Ascending aorta (tissue), 2 donors: Measurements from ENCODE around the gene MAP2K6. TPM values are rescaled to one million over a fixed set of nuclear protein-coding genes. Genes with fewer than 3 reads are reported as not detected.

Experiments
- DNase-seq, 2 donors: peaks; one replicate each; pipeline ENCODE4 v3.0.0-alpha.2; 2019; ENCODE audit warnings: low spot score in 2 of 2
- H3K27ac ChIP-seq, 2 donors: fragments of 200-600 bp; sonication (generic); one replicate each; pipeline ENCODE4 v1.5.1; 2016 to 2017; ENCODE audit warnings: mild to moderate bottlenecking in 1 of 2
- H3K27me3 ChIP-seq: fragments of 200-600 bp; sonication (generic); one replicate; pipeline ENCODE4 v1.5.1; 2017
- H3K36me3 ChIP-seq, 2 donors: fragments of 200-600 bp; sonication (generic); one replicate each; pipeline ENCODE4 v1.5.1; 2016
- H3K4me1 ChIP-seq, 2 donors: fragments of 200-600 bp; sonication (generic); one replicate each; pipeline ENCODE4 v1.5.1; 2016 to 2017; ENCODE audit warnings: mild to moderate bottlenecking in 1 of 2
- H3K4me3 ChIP-seq, 2 donors: fragments of 200-600 bp; sonication (generic); one replicate each; pipeline ENCODE4 v1.5.1; 2016 to 2017; ENCODE audit warnings: mild to moderate bottlenecking in 1 of 2
- H3K9me3 ChIP-seq, 2 donors: fragments of 200-600 bp; sonication (generic); one replicate each; pipeline ENCODE4 v1.5.1; 2016
- intact Hi-C: fragments of 100-400 bp; cut with DNase I; formaldehyde crosslinking; loops from one replicate; pipeline ENCODE4 v1.15.1; 2023
- total RNA-seq: library from RNA; depleted of rRNA; stranded (reverse); fragments of >200 nt; gene quantifications from one replicate; pipeline ENCODE4 v1.1.0, GENCODE V29; 2016
- TF ChIP-seq, protein P1 (sequence below), 3 experiments: fragments of 200-600 bp in 2 of 3; fragments of 450-650 bp in 1 of 3; sonication (generic) in 2 of 3; IDR thresholded peaks; one replicate each; pipeline ENCODE4 v1.5.1; 2016 to 2019; ENCODE audit warnings: antibody characterized with exemption in 3 of 3, mild to moderate bottlenecking in 1 of 3, moderate library complexity in 1 of 3

MAP2K6 gene
- total RNA-seq, 1 donor from 2014 or later, result 6.7 TPM

DNA sequence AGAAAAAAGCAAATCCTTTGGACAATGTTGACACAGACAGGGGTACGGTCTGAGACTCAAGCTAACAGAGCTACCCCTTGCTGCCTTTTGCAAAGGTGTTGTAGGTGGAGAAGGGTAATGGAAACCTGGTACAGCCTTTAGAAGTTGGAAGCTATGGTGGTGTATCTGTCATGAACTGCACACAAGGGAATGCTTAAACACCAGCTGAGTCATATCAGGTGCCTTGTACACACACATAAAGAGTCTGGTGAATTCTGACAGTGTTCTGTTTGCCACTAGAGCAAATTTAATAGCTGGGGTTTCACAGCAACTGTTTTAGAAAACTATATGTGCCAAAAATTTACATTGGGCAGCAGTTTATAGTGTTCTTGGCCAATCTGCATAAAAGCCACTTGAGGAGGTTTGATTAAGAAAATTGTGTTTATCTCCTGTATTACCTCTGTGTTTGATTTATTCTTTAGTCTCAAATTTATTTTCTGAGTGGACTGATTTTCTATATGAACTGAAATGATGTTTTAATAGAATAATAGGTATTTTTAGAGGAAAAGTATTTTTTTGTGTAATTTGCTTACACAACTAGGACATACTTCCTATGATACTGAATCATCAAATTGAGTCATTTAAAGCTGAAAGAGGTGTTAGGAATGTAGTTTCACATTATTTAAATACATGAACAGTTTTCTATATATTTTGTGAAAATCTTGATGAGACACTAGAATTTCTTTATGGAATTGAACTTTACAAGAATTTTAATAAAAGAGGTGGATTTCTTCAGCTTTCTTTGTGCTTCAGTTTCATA, 136.9 kb downstream of the MAP2K6 start:
- Histone ChIP-seq H3K36me3 (no peaks in the 10 kb centered on the region), H3K9me3 (no peaks in the 10 kb centered on the region), H3K27ac (no peak overlapping the region), H3K4me3 (no peak overlapping the region), H3K4me1 (no peaks in the 10 kb centered on the region), H3K27me3 (no peaks in the 10 kb centered on the region)
- DNase-seq, result no peak
- TF ChIP-seq, protein P1, sequence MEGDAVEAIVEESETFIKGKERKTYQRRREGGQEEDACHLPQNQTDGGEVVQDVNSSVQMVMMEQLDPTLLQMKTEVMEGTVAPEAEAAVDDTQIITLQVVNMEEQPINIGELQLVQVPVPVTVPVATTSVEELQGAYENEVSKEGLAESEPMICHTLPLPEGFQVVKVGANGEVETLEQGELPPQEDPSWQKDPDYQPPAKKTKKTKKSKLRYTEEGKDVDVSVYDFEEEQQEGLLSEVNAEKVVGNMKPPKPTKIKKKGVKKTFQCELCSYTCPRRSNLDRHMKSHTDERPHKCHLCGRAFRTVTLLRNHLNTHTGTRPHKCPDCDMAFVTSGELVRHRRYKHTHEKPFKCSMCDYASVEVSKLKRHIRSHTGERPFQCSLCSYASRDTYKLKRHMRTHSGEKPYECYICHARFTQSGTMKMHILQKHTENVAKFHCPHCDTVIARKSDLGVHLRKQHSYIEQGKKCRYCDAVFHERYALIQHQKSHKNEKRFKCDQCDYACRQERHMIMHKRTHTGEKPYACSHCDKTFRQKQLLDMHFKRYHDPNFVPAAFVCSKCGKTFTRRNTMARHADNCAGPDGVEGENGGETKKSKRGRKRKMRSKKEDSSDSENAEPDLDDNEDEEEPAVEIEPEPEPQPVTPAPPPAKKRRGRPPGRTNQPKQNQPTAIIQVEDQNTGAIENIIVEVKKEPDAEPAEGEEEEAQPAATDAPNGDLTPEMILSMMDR (IDR thresholded peaks at IDR 0.05), result no peak
- intact Hi-C loops, result no loop called here

DNA sequence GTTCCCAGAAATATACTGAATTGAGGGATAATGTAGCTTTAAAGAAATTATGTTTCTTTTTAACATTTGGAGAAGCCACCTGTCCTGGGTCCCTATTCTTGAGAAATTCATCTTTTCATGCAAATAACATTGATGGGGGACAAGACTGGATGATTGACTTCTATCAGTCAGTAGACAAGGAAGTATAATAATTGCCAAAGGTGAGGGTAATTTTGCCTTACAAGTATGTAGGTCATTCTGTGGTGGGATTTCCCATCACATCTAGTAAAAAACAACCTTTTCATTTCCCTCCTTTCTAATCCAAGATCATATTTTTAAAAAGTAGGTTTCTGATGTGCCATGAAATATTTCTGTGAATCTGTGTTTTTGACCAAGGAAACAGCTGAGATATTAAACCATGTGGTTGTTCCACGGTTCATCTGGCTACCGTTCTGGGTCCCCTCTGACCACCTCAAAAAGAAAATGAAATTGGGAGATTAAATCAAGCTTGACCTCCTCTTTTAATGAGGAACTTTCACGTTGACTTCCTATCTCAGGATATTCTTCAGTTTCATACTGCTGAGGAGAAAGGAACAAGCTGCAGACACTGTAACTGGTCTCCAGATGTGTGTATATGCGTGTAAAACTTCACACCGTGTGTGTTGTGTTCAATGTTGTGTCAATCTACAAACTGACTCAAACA, 138.6 kb downstream of the MAP2K6 start:
- intact Hi-C loops, result no loop called here
- H3K4me1 ChIP-seq, result no peaks in the 10 kb centered on the region
- H3K36me3 ChIP-seq, result no peaks in the 10 kb centered on the region
- H3K4me3 ChIP-seq, result no peak overlapping the region
- H3K27me3 ChIP-seq, result no peaks in the 10 kb centered on the region
- DNase-seq, result no peak
- no peaks in the 10 kb centered on the region for H3K9me3 ChIP-seq
- TF ChIP-seq, protein P1 (IDR thresholded peaks at IDR 0.05), result no peak
- H3K27ac ChIP-seq, result no peak overlapping the region

DNA sequence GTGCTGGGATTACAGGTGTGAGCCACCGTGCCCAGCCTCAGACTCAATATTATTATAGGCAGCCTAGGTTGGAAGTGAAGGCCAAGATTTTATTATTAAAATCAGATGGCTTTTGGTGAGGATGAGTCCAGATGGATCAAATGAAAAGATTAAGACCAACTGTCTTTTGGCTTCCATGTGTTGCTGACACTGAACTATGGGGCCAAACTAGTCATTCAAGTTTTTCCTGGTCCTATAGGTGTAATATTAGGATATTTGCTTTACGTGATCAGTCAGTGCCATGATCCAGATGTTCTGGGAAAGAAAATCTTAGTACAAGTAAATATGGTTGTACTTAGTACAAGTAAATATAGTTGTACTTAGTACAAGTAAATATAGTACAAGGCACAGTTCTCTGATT, 140.6 kb downstream of the MAP2K6 start:
- TF ChIP-seq, protein P1 (IDR thresholded peaks at IDR 0.05), result no peak
- H3K4me3 ChIP-seq, result no peak overlapping the region
- DNase-seq, result no peak
- no peaks in the 10 kb centered on the region for H3K27me3 ChIP-seq
- no peaks in the 10 kb centered on the region for H3K9me3 ChIP-seq
- H3K36me3 ChIP-seq, result no peaks in the 10 kb centered on the region
- no peaks in the 10 kb centered on the region for H3K4me1 ChIP-seq
- no peak overlapping the region for H3K27ac ChIP-seq
- intact Hi-C loops, result no loop called here

DNA sequence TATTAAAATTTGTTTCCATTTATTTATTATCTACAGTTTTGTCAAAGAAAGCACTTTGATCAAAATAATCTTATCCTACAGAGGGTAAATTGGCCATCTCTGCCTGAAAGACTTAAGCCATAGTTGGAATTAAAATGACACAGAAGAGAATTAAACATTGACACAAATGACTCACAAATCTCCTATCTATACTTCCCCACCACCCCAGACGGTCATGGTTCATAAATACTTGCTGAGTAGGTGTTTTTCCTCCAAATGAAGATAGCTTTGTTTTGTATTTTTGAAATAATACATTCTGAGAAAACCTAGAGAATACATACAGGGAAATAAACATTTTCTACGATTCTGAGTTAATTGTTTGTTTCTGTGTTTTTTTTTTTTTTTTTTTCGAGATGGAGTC, 142.8 kb downstream of the MAP2K6 start:
- Histone ChIP-seq H3K9me3 (no peaks in the 10 kb centered on the region), H3K36me3 (no peaks in the 10 kb centered on the region), H3K27me3 (no peaks in the 10 kb centered on the region), H3K27ac (no peak overlapping the region), H3K4me3 (no peak overlapping the region), H3K4me1 (no peaks in the 10 kb centered on the region)
- intact Hi-C loops, result no loop called here
- DNase-seq, result no peak
- TF ChIP-seq, protein P1 (IDR thresholded peaks at IDR 0.05), result no peak

DNA sequence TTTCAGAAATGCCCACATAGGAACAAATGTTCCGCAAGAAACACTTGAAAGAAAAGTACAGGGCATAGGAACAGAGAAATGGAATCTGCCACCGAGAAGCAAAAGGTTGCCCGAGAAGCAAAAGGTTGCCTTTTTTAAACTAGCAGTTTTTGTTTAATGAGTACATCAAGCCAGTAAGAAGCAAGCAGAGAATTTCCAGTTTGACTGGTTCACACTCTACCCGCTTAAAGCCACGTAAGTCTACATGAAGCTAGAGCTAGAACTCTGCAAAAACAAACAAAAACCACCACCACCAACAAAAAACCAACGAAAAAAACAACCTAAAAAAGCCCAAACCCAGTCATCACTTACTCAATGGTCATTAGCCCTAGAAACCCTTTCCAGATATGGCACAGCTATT, 144.3 kb downstream of the MAP2K6 start:
- no peaks in the 10 kb centered on the region for H3K27me3 ChIP-seq
- H3K4me1 ChIP-seq, result no peaks in the 10 kb centered on the region
- no peak overlapping the region for H3K4me3 ChIP-seq
- DNase-seq, result no peak
- intact Hi-C loops, result no loop called here
- H3K27ac ChIP-seq, result no peak overlapping the region
- TF ChIP-seq, protein P1 (IDR thresholded peaks at IDR 0.05), result no peak
- no peaks in the 10 kb centered on the region for H3K36me3 ChIP-seq
- no peaks in the 10 kb centered on the region for H3K9me3 ChIP-seq
